ENCODE measurements around the gene CD70.
A peak's percentile ranks its signal among the peaks of the same experiment; 100 is the strongest.
"Not testable (repeated sequence)": the region's sequence is repeated elsewhere in the genome, so short reads cannot be mapped to it uniquely, and the experiment has no call there.

Gene CD70, protein sequence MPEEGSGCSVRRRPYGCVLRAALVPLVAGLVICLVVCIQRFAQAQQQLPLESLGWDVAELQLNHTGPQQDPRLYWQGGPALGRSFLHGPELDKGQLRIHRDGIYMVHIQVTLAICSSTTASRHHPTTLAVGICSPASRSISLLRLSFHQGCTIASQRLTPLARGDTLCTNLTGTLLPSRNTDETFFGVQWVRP

DNA sequence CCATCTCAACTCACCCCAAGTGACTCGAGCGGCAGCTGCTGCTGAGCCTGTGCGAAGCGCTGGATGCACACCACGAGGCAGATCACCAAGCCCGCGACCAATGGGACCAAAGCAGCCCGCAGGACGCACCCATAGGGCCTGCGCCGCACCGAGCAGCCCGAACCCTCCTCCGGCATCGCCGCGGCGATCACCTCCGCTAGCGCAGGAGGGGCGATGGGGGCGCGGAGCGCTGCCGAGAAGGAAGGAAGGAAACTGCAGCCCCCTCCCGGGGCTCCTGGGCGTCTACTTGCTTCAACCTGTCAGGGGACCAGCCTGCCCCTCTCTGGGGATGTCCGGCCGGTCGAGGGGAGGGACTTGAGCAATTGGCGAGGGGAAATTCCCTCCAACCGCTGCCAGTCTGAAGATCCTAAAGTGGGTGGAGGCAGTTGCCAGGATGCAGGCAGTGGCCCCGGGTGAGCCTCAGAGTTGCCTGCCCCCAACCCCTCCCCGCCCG lies at the start of gene CD70:
TSS of gene CD70 (minus strand) at position 324 of the 493 bp plus-strand sequence. CDS start at position 176, 148 bp downstream.
- DNase-seq (ENCODE audit: low read depth) = peak; percentile 20

DNA sequence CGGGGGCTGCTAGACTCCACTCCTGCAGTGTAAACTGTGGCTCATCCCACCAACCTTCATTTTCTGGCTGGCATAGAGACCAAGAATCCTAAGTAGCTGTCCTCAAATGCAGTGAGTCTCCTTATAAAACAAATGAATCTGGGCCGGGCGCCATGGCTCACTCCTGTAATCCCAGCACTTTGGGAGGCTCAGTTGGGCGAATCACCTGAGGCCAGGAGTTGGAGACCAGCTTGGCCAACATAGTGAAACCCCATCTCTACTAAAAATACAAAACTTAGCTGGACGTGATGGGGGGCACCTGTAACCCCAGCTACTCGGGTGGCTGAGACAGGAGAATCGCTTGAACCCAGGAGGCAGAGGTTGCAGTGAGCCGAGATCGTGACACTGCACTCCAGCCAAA lies 49.4 kb upstream of the CD70 start:
- DNase-seq (ENCODE audit: low read depth) = not testable (repeated sequence)

DNA sequence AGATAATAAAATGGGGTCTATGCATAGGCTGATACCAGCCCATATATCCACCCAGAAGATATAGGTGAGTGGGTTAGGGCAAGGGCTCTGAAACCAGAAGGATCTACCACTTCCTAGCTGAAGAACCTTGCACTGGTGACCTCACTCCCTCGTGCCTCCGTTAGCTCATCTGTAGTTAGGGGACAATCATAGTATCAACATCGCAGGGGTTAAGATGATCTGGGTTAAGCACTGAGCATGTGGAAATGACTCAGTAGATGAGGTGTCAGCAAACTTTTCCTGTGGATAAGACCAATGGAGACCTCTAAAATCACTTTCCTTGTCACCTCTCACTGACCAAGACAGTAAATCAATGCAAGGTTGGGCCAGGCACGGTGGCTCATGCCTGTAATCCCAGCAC lies 48.5 kb upstream of the CD70 start:
- no peak for DNase-seq (ENCODE audit: low read depth)

DNA sequence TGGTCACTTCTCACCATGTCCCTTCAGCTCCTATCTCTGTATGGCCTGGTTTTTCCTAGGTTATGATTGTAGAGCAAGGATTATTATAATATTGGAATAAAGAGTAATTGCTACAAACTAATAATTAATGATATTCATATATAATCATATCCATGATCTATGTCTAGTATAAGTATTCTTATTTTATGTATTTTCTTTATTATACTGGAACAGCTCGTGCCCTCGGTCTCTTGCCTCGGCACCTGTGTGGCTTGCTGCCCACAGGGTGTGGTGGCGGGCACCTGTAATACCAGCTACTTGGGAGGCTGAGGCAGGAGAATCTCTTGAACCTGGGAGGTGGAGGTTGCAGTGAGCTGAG lies 42.5 kb upstream of the CD70 start:
- not testable (repeated sequence) for DNase-seq (ENCODE audit: low read depth)

DNA sequence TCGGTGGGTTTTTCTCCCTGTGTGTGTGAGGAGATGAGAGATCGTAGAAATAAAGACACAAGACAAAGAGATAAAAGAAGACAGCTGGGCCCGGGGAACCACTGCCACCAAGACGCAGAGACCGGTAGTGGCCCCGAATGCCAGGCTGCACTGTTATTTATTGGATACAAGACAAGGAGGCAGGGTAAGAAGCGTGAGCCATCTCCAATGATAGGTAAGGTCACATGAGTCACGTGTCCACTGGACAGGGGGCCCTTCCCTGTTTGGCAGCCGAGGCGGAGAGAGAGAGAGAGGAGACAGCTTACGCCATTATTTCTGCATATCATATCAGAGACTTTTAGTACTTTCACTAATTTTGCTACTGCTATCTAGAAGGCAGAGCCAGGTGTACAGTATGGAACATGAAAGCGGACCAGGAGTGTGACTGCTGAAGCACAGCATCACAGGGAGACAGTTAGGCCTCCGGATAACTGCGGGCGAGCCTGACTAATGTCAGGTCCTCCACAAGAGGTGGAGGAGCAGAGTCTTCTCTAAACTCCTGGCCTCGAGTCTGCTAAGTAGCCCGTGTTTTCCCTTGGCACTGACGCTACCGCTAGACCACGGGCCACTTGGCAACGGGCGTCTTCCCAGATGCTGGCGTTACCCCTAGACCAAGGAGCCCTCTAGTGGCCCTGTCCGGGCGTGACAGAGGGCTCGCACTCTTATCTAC lies 42.0 kb upstream of the CD70 start:
- not testable (repeated sequence) for DNase-seq (ENCODE audit: low read depth)

DNA sequence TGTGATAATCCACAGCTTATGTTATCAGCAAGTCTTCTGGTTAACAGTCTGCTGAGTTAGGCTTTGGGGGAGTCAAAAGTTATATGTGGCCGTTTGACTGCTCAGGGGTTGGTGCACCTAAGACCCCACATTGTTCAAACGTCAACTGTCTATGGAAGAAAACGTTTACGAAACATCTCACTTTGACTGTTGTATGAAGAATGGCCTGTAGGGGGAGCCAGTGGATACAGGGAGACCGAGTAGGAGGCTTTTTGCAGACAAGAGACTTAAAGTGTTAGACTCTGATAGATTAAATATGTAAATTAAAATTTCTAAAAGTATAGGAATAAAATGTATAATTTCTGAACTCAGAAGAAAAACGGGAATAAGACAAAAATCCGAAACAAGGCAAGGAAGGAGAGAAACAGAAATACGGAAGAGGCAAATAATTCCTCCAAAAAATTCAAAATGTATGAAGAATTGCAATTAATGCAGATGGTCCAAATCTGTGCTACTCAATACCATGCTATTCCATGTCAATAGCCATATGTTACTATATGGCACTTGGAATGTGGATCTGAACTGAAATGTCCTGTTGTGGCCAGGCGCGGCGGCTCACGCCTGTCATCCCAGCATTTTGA lies 41.2 kb upstream of the CD70 start:
- peak; percentile 44 for DNase-seq (ENCODE audit: low read depth)

DNA sequence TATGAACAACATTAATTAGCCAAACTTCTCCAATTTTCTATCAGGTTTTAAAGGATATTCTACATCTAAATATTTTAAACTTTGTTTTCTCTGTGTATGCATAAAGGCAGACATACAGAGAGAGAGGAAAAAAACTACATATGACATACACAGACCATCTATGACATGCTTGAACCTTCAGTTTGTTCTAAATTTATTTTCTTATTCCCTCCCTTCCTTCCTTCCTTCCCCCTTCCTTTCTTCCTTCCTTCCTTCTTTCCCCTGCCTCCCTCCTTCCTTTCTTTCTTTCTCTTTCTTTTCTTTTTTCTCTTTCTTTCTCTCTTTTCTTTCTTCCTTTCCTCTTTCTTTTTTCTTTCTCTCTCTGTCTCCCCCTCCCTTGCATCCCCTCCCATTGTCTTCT lies 35.8 kb upstream of the CD70 start:
- no peak for DNase-seq (ENCODE audit: low read depth)

DNA sequence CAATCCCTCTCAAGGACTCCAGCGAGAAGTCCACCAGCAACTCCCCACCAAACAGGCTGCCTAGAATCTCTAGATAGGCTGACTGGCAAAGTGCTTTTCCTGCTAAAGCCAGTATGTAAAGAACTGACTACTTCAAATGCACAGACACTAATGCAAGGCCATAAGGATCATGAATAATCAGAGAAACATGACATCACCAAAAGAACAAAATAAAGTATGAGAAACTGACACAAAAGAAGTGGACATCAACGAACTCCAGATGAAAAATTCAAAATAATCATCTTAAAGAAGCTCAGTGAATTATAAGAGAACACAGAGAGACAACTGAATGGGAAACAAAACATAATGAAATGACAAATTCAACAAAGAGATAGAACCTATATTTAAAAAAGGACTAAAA lies 26.4 kb upstream of the CD70 start:
- no peak for DNase-seq (ENCODE audit: low read depth)

DNA sequence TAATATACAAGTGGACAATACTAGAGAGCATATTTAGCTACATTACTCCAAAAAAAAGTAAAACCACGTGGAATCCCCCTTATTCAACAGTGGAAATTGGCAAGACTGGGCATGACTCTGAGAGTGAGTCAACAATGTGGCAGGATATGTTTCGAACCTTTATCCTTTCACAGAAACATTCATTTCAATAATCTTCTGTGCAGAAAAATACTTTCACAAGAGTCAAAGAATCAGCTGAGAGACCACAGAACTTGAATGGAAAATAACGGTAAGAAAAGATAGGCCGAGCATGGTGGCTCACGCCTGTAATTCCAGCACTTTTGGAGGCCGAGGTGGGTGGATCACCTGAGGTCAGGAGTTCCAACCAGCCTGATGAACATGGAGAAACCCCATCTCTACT lies 25.1 kb upstream of the CD70 start:
- DNase-seq (ENCODE audit: low read depth) = no peak

DNA sequence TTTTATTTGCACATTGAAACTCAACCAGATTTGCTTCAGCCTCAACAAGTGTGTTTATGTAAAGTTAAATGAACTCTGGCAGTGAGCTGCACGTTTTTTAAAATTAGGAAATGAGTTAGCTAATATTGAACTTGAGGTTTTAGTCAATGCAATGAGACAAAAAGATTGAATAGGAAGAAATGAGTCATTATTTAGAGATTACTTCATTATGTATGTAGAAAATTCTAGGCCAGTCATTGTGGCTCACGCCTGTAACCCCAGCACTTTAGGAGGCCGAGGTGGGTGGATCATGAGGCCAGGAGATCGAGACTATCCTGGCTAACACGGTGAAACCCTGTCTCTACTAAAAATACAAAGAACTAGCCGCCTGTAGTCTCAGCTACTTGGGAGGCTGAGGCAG lies 22.8 kb upstream of the CD70 start:
- DNase-seq (ENCODE audit: low read depth) = no peak

DNA sequence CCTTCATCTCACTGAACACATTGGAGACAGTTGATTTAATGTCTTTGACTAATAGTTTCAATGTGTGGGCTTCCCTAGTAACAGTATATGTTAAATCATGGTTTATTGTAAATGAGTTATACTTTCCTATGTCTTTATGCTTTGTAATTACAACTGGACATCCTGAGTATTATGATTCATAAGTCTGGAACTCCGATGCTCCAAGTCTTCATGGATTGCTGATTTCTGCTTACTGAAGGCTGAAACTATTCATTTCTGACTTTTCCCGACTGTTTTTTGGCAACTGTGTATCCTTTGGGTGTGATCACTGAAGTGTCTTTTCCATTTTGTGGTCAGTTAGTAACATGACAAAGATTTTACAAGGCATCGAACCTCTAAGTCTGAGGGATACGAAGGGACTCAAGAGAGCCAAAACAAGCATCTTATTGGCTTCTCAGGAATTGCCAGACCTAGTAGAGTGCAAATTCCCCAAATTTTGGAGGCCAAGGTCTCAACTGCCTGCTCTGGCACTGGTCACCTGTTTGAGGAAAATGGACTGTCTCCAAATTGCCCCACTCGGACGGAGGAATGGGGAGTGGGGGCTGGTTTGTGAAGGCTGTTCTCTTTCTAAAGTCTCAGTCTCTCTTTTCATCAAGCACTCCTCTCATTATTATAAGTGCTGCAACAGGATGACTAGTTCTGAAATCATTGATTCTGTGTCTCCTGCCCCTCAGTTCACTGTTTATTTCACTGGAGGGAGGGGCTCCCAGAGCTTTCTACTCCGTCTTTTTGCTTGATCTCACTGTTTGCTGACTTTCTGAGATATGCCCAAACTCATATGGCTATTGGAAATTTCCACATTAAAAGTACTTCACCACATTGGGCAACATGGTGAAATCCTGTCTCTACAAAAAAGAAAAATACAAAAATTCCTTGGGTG lies 20.2 kb upstream of the CD70 start:
- no peak for DNase-seq (ENCODE audit: low read depth)

DNA sequence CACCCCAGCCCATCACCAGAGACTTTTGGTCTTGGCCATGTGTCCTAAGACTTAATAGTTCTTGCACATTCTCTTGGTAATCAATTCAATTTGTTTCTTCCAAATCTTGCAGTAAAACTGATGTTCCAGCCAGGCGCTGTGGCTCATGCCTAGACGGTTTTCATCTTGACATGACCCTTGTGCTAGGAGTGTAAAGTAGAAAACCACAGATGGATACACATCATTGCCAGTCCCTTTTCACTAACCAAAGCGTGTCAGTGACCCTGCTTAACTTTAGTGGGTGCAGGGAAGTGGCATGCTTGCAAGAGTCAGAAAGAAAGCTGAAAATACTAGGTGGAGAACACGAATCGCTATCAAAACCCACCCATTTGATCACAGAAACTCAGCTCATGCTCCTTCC lies 18.0 kb upstream of the CD70 start:
- DNase-seq (ENCODE audit: low read depth) = no peak

DNA sequence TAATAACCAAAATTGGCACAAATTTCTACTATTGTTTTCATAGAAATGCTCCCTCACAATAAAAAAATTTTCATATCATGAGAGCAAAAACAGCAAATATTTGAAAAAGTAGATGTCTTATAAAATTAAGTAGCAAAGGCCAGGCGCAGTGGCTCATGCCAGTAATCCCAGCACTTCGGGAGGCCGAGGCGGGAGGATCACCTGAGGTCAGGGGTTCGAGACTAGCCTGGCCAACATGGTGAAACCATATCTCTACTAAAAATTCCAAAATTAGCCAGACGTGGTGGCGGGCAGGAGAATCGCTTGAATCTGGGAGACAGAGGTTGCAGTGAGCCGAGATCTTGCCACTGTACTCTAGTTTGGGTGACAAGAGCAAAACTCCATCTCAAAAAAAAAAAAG lies 17.2 kb upstream of the CD70 start:
- DNase-seq (ENCODE audit: low read depth) = not testable (repeated sequence)

DNA sequence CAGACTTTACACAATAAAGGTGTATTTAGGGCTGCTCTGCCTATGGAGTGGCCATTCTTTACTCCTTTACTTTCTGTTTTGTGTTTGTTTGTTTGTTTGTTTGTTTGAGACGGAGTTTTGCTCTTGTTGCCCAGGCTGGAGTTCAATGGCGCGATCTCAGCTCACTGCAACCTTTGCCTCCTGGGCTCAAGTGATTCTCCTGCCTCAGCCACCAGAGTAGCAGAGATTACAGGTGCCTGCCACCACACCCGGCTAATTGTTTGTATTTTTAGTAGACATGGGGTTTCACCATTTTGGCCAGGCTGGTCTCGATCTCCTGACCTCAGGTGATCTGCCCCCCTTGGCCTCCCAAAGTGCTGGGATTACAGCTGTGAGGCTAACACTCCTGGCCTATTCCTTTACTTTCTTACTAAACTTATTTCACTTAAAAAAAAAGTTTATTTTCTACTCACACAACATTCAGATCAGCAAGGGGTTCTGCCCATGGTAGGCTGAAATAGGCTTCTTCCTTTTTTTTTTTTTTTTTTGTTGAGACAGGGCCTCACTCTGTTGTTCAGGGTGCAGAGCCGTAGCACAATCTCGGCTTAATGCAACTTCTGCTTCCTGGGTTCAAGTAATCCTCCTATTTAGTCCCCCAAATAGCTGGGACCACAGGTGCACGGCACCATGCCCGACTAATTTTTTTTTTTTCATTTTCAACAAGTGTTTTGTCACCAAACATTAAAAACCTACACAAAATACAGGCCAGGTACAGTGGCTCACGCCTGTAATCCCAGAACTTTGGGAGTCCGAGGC lies 15.5 kb upstream of the CD70 start:
- DNase-seq (ENCODE audit: low read depth) = not testable (repeated sequence)

DNA sequence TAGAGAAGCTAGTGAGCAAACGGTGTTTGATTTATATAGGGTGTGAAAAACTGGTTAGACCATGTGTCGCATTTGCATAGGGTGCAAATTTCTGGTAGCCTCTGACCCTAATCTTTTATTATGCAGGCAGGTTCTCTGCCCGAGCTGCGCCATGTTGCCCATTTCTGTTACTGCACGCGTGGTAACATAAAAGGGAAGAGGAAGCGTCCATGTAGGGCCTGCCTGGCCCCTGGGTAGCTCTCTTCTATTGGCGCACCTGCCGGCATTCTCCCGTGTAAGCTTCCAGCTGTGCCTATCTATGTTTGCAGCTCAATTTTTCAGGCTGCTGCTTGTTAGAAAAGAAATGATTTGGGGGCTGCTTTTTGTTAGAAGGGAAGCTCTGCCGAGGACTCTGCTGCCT lies 14.0 kb upstream of the CD70 start:
- no peak for DNase-seq (ENCODE audit: low read depth)

DNA sequence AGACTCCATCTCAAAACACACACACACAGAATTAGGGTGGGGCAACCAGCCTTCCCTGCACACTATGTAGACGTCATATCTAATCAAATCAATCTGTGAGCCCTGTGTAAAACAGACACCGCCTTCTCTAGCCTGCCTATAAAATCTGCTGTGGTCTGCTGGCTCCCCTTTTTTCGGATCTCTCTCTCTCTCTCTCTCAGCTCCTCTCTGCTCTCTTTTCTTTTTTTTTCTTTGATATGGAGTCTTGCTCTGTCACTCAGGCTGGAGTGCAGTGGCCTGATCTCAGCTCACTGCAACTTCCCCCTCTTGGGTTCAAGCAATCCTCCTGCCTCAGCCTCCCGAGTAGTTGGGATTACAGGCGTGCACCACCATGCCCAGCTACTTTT lies 11.8 kb upstream of the CD70 start:
- no peak for DNase-seq (ENCODE audit: low read depth)

DNA sequence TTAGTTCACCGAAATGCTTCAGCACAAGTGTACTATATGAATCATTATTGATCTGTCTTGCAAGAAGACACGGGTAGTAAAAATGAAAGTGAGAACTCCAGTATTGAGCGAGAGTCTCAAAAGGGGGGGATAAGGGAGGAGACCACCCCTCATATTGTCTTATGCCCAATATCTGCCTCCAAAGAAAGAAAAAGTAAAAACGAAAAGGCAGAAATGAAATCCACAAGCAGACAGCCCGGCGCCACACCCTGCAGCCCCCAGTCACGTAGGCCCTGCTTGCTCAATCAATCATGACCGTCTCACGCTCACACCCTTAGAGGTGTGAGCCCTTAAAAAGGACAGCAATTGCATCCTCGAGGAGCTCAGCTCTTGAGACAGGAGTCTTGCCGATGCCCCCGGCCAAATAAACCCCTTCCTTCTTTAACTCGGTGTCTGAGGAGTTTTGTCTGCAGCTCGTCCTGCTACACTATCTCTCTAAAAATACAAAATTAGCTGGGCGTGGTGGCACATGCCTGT lies 10.6 kb upstream of the CD70 start:
- DNase-seq (ENCODE audit: low read depth) = not testable (repeated sequence)

DNA sequence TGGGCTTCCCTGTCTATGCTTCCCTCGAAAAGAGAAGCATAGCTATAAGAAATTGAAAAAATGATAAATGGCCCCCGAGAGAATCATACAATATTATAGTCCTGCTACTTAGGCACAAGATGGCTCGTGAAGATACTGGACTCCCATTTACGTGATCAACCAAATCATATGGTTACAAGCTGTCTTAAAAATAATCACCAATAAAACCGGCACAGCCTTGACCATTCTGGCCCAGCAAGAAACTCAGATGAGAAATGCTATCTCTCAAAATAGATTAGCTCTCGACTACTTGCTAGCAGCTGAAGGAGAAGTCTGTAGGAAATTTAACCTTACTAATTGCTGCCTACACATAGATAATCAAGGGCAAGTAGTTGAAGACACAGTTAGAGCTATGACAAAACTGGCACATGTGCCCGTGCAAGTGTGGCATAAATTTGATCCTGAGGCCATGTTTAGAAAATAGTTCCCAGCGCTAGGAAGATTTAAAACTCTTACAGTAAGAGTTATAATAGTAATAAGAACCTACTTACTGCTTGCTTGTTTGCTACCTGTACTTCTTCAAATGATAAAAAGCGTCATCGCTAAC lies 10.1 kb upstream of the CD70 start:
- not testable (repeated sequence) for DNase-seq (ENCODE audit: low read depth)

DNA sequence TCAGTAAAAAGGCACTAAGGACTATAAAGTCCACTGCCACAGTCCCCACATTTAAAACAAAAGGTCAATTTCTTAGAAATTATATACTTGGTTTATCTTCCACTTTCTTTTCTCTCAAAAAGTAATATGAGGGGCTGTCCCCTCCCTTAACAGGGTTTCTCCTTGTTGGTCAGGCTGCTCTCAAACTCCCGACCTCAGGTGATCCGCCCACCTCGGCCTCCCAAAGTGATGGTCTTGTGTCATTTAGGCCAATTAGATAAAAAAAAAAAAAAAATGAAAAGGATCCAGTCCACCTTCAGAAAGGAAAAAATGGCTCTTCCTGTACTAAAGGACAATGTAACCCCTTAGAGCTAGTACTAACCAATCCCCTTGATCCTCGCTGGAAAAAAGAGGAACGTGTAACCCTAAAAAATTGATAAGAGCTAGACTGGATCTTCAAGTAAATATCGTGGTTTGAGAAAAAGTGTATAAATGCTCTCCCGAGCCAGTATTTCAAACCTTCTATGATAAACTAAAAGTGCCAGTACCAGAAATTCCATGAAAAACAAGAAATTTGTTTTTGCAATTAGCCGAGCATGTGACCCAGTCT lies 9.0 kb upstream of the CD70 start:
- no peak for DNase-seq (ENCODE audit: low read depth)

DNA sequence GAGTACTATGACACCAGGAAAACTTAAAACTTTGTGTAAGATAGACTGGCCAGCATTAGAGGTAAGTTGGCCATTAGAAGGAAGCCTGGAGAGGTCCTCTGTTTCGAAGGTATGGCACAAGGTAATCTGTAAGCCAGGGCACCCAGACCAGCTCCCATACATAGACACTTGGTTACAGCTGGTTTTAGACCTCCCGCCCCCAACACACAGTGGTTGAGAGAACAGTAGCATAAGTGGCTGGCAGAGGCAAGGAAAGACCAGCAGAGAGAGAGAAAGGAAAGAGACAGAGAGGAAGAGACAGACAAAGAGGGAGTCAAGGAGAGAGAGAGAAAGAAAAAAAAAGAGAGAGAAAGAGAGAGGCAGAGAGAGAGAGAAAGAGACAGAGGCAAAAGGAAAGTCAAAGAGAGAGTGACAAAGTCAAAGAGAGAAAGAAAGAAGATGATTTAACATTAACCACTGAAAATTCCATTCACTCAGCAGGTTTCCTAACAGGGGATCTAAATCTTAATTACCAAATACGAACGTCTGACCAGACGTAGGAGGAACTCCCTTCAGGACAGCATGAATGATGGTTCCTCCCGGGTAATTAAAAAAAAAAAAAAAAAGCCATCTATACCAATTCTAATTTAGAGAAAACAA lies 7.4 kb upstream of the CD70 start:
- not testable (repeated sequence) for DNase-seq (ENCODE audit: low read depth)
